ENCODE results near the gene FHIT.

DNA sequence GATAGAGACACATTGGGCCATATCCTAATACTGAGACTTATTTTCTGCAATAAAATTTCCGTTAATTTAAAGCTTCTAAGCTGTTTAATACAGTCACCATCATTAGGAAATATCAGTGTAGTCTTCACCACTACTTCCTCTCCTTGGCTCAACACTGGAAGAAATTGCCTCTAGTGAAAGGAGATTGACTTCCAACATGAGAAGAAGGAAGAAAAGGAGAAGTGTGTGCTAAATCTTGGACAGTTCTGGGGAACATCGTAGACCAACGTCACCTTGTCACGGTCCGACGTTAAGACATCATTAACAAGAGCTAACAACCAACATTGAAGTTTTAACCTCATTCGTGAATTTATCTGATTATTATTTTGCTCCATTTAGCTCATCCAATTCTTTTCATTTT is 1214.4 kb downstream of the FHIT start:
- TF ChIP-seq, protein P1, sequence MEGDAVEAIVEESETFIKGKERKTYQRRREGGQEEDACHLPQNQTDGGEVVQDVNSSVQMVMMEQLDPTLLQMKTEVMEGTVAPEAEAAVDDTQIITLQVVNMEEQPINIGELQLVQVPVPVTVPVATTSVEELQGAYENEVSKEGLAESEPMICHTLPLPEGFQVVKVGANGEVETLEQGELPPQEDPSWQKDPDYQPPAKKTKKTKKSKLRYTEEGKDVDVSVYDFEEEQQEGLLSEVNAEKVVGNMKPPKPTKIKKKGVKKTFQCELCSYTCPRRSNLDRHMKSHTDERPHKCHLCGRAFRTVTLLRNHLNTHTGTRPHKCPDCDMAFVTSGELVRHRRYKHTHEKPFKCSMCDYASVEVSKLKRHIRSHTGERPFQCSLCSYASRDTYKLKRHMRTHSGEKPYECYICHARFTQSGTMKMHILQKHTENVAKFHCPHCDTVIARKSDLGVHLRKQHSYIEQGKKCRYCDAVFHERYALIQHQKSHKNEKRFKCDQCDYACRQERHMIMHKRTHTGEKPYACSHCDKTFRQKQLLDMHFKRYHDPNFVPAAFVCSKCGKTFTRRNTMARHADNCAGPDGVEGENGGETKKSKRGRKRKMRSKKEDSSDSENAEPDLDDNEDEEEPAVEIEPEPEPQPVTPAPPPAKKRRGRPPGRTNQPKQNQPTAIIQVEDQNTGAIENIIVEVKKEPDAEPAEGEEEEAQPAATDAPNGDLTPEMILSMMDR (conservative IDR thresholded peaks at IDR 0.05), result no peak
- TF ChIP-seq EZH2 (IDR thresholded peaks at IDR 0.05; ENCODE audit: low read depth), result no peak

Measured in PC-9 (cell line).